NCI-H345 (cell line): ENCODE measurements around the gene CFAP251.
"Not testable (repeated sequence)": the region's sequence is repeated elsewhere in the genome, so short reads cannot be mapped to it uniquely, and the experiment has no call there.

ENCODE experiments used
- DNase-seq: peaks from one replicate; lab custom pipeline; 2025; lab: John Stamatoyannopoulos, UW

CFAP251 gene

GRCh38 chr12:121903202-121903601 lies 15.2 kb upstream of the CFAP251 start:
- DNase-seq: no peak

GRCh38 chr12:121905746-121906145 lies 12.6 kb upstream of the CFAP251 start:
- no peak for DNase-seq

- DNase-seq: no peak
Observed at GRCh38 chr12:121908702-121909101, 9.7 kb upstream of the CFAP251 start.

- no peak for DNase-seq
Observed at GRCh38 chr12:121911824-121912585, 6.4 kb upstream of the CFAP251 start.

GRCh38 chr12:121915841-121916321 lies 2.5 kb upstream of the CFAP251 start:
- peak; percentile 83 for DNase-seq

- DNase-seq: peak; percentile 1
Observed at GRCh38 chr12:121916719-121917118, 1.7 kb upstream of the CFAP251 start.

GRCh38 chr12:121918679-121919038 lies 267 bp downstream of the CFAP251 start:
- DNase-seq: peak; percentile 22

GRCh38 chr12:121921066-121921465 lies 2.7 kb downstream of the CFAP251 start:
- no peak for DNase-seq

GRCh38 chr12:121925358-121925695 lies 6.9 kb downstream of the CFAP251 start:
- no peak for DNase-seq

- DNase-seq: no peak
Observed at GRCh38 chr12:121926874-121927706, 8.7 kb downstream of the CFAP251 start.

- DNase-seq: no peak
Observed at GRCh38 chr12:121927813-121928212, 9.4 kb downstream of the CFAP251 start.

- DNase-seq: not testable (repeated sequence)
Observed at GRCh38 chr12:121929545-121929944, 11.2 kb downstream of the CFAP251 start.

- DNase-seq: no peak
Observed at GRCh38 chr12:121930862-121931261, 12.5 kb downstream of the CFAP251 start.

GRCh38 chr12:121932176-121932536 lies 13.8 kb downstream of the CFAP251 start:
- DNase-seq: no peak

- DNase-seq: no peak
Observed at GRCh38 chr12:121932914-121933521, 14.6 kb downstream of the CFAP251 start.

- DNase-seq: no peak
Observed at GRCh38 chr12:121933522-121934308, 15.3 kb downstream of the CFAP251 start.

- no peak for DNase-seq
Observed at GRCh38 chr12:121934309-121934664, 15.9 kb downstream of the CFAP251 start.

GRCh38 chr12:121937654-121938053 lies 19.3 kb downstream of the CFAP251 start:
- no peak for DNase-seq

GRCh38 chr12:121939186-121939585 lies 20.8 kb downstream of the CFAP251 start:
- DNase-seq: no peak

GRCh38 chr12:121939992-121940766 lies 21.8 kb downstream of the CFAP251 start:
- no peak for DNase-seq

- DNase-seq: no peak
Observed at GRCh38 chr12:121942145-121942718, 23.8 kb downstream of the CFAP251 start.
